ENCODE data around the gene TAGAP. TPM values are rescaled to one million over a fixed set of nuclear protein-coding genes. Genes with fewer than 3 reads are reported as not detected.
A peak's percentile ranks its signal among the peaks of the same experiment; 100 is the strongest.
"Not testable (repeated sequence)": the region's sequence is repeated elsewhere in the genome, so short reads cannot be mapped to it uniquely, and the experiment has no call there.

The TAGAP gene
- total and polyA plus RNA-seq, 2 donors (not counting 3 experiments of a cell fraction or from before 2014, with no cell fraction given) = not detected

GRCh38 chr6:158991017-158991723 lies 53.6 kb downstream of the TAGAP start:
- FAIRE-seq (peak; percentile 57), DNase-seq (ENCODE audit: low read depth, low spot score) (no peak)
- H2AFZ ChIP-seq (ENCODE audit: low read depth, low read length) = no peak overlapping the region
- no peak overlapping the region for H3K9ac ChIP-seq (replicated peaks; ENCODE audit: extremely low read depth, insufficient read depth, low read length)
- H3K9me3 ChIP-seq (replicated peaks; ENCODE audit: control insufficient read depth, insufficient read depth, low read length) = no peaks in the 10 kb centered on the region
- no peak overlapping the region for H3K4me3 ChIP-seq (replicated peaks in 1 of 3; ENCODE audit: insufficient read depth in 1 of 3, low read depth in 1 of 3, low read length in 3 of 3)
- TF ChIP-seq GATA2 (IDR thresholded peaks at IDR 0.05; ENCODE audit: insufficient read depth, insufficient read length, low read depth, low read length) = no peak
- no peak for TF ChIP-seq POLR2AphosphoS5 (IDR thresholded peaks at IDR 0.05; ENCODE audit: insufficient read depth, low read depth, low read length)
- no peak for TF ChIP-seq EZH2 (IDR thresholded peaks at IDR 0.05; ENCODE audit: borderline replicate concordance, low read depth, low read length, severe bottlenecking)
- no peak for TF ChIP-seq CTCF (IDR thresholded peaks at IDR 0.05; ENCODE audit: extremely low read depth in 1 of 2, insufficient read depth in 1 of 2, low read depth in 1 of 2, low read length in 2 of 2)
- no peak for TF ChIP-seq MAX (IDR thresholded peaks at IDR 0.05; ENCODE audit: insufficient read depth, insufficient read length)
- TF ChIP-seq FOS (IDR thresholded peaks at IDR 0.05; ENCODE audit: borderline replicate concordance, insufficient read depth, low read length) = no peak
- no peak for TF ChIP-seq JUN (IDR thresholded peaks at IDR 0.05; ENCODE audit: borderline replicate concordance, insufficient read depth, insufficient read length, low read depth)
- TF ChIP-seq MYC (IDR thresholded peaks at IDR 0.05; ENCODE audit: low read depth, low read length) = no peak
- TF ChIP-seq POLR2A (IDR thresholded peaks at IDR 0.05; ENCODE audit: low read depth, low read length) = no peak
- dilution Hi-C loops (cut with MboI; ENCODE audit: extremely low pct_ligation_motif_present, low sequenced_read_pairs) (no loop called here), intact Hi-C loops (cut with micrococcal nuclease) (no loop called here)
- POLR2A ChIA-PET = interaction anchor here (0.6 kb wide), 1 partner anchor 54 kb away, joined by 3 read pairs; no protein-coding TSS in a partner anchor
- no peaks in the 10 kb centered on the region for H4K20me1 ChIP-seq (replicated peaks; ENCODE audit: control insufficient read depth, extremely low read depth, insufficient read depth, low read length)
- H3K9me1 ChIP-seq (replicated peaks; ENCODE audit: control insufficient read depth, extremely low read depth, insufficient read depth, low read length) = no peaks in the 10 kb centered on the region
- no peaks in the 10 kb centered on the region for H3K36me3 ChIP-seq (ENCODE audit: control insufficient read depth in 2 of 2, extremely low read depth in 1 of 2, insufficient read depth in 2 of 2, low read length in 2 of 2)
- BruUV-seq (replicated peaks) = no TSS peak
- H3K27me3 ChIP-seq (ENCODE audit: control insufficient read depth in 2 of 2, insufficient read depth in 2 of 2, low read length in 2 of 2) = no peaks in the 10 kb centered on the region
- H3K27ac ChIP-seq (ENCODE audit: insufficient read depth, low read depth, low read length) = no peak overlapping the region
- no peaks in the 10 kb centered on the region for H3K79me2 ChIP-seq (ENCODE audit: control insufficient read depth, insufficient read depth, low read length)
- no peak overlapping the region for H3K4me2 ChIP-seq (ENCODE audit: insufficient read depth, low read length)
- peaks cover 6% of the 10 kb centered on the region for H3K4me1 ChIP-seq (ENCODE audit: control insufficient read depth, extremely low read depth, insufficient read depth, low read length)
- CTCF ChIA-PET = no interaction called here

GRCh38 chr6:158989711-158990110 lies 55.1 kb downstream of the TAGAP start:
- H3K4me3 ChIP-seq (replicated peaks in 1 of 3; ENCODE audit: insufficient read depth in 1 of 3, low read depth in 1 of 3, low read length in 3 of 3); dilution Hi-C loops (cut with MboI; ENCODE audit: extremely low pct_ligation_motif_present, low sequenced_read_pairs); H3K4me1 ChIP-seq (ENCODE audit: control insufficient read depth, extremely low read depth, insufficient read depth, low read length); FAIRE-seq; H3K79me2 ChIP-seq (ENCODE audit: control insufficient read depth, insufficient read depth, low read length); BruUV-seq (replicated peaks); CTCF ChIA-PET; H3K9me3 ChIP-seq (replicated peaks; ENCODE audit: control insufficient read depth, insufficient read depth, low read length); DNase-seq (ENCODE audit: low read depth, low spot score); H3K27me3 ChIP-seq (ENCODE audit: control insufficient read depth in 2 of 2, insufficient read depth in 2 of 2, low read length in 2 of 2); H3K36me3 ChIP-seq (ENCODE audit: control insufficient read depth in 2 of 2, extremely low read depth in 1 of 2, insufficient read depth in 2 of 2, low read length in 2 of 2); H3K27ac ChIP-seq (ENCODE audit: insufficient read depth, low read depth, low read length); POLR2A ChIA-PET; H2AFZ ChIP-seq (ENCODE audit: low read depth, low read length); H3K9me1 ChIP-seq (replicated peaks; ENCODE audit: control insufficient read depth, extremely low read depth, insufficient read depth, low read length); H4K20me1 ChIP-seq (replicated peaks; ENCODE audit: control insufficient read depth, extremely low read depth, insufficient read depth, low read length); intact Hi-C loops (cut with micrococcal nuclease); H3K4me2 ChIP-seq (ENCODE audit: insufficient read depth, low read length); H3K9ac ChIP-seq (replicated peaks; ENCODE audit: extremely low read depth, insufficient read depth, low read length): not testable (repeated sequence)
